Activated CD4-positive, alpha-beta memory T cell treated with anti-CD3 and anti-CD28 coated beads for 36 hours (primary cell): ENCODE data around the gene ADARB1. TPM values are rescaled to one million over a fixed set of nuclear protein-coding genes. Genes with fewer than 3 reads are reported as not detected.

ENCODE experiments used
- CTCF ChIA-PET: fragments of 350-600 bp; sonication (Branson Sonifier 250); formaldehyde crosslinking; loops from one replicate; lab custom pipeline; 2021; ENCODE audit warnings: antibody characterized with exemption, inconsistent platforms; lab: Charles Lee
- POLR2A ChIA-PET: fragments of 350-600 bp; sonication (Branson Sonifier 250); formaldehyde crosslinking; loops from one replicate; lab custom pipeline; 2021; ENCODE audit warnings: antibody characterized with exemption; lab: Charles Lee
- DNase-seq: peaks from one replicate; pipeline ENCODE4 v3.0.0-alpha.2; 2020
- H3K27ac Mint-ChIP-seq: one replicate; pipeline ENCODE4 v1.8.0; 2021; ENCODE audit warnings: mixed read lengths
- H3K27me3 Mint-ChIP-seq: one replicate; pipeline ENCODE4 v1.8.0; 2021; ENCODE audit warnings: mixed read lengths
- H3K36me3 Mint-ChIP-seq: one replicate; pipeline ENCODE4 v1.8.0; 2021; ENCODE audit warnings: mixed read lengths
- H3K4me1 Mint-ChIP-seq: one replicate; pipeline ENCODE4 v1.8.0; 2021; ENCODE audit warnings: low read depth, mixed read lengths
- H3K4me3 Mint-ChIP-seq: one replicate; pipeline ENCODE4 v1.8.0; 2021; ENCODE audit warnings: mild to moderate bottlenecking, mixed read lengths
- H3K9me3 Mint-ChIP-seq: one replicate; pipeline ENCODE4 v1.8.0; 2021; ENCODE audit warnings: mixed read lengths
- intact Hi-C: fragments of 100-400 bp; cut with micrococcal nuclease; formaldehyde crosslinking; loops from one replicate; pipeline ENCODE4 v1.15.1; 2023
- total RNA-seq, 2 experiments: library from RNA; stranded (reverse); gene quantifications; one replicate each; pipeline ENCODE4 v1.2.3, GENCODE V29; 2021

The ADARB1 gene
- total RNA-seq, 2 experiments from 2014 or later, result 37.6 to 40.6 TPM

- no peaks in the 10 kb centered on the region for H3K9me3 Mint-ChIP-seq
- no peaks in the 10 kb centered on the region for H3K27me3 Mint-ChIP-seq
- POLR2A ChIA-PET, result no interaction called here
- intact Hi-C loops, result no loop called here
- H3K4me1 Mint-ChIP-seq, result no peaks in the 10 kb centered on the region
- H3K4me3 Mint-ChIP-seq, result no peak overlapping the region
- H3K27ac Mint-ChIP-seq, result no peak overlapping the region
- H3K36me3 Mint-ChIP-seq, result peaks cover 2% of the 10 kb centered on the region
- CTCF ChIA-PET, result interaction anchor here (0.8 kb wide), 1 partner anchor 25 kb away, joined by 5 read pairs; no protein-coding TSS in a partner anchor
- no peak for DNase-seq
These were observed 86.9 kb downstream of the ADARB1 start for GRCh38 chr21:45161038-45161945.

GRCh38 chr21:45162115-45162514, 87.7 kb downstream of the ADARB1 start:
- ChIA-PET POLR2A (no interaction called here), CTCF (interaction anchor here (0.8 kb wide), 1 partner anchor 25 kb away, joined by 5 read pairs; no protein-coding TSS in a partner anchor)
- no peak for DNase-seq
- H3K36me3 Mint-ChIP-seq, result peaks cover 2% of the 10 kb centered on the region
- no peaks in the 10 kb centered on the region for H3K27me3 Mint-ChIP-seq
- H3K4me1 Mint-ChIP-seq, result peaks cover 5% of the 10 kb centered on the region
- intact Hi-C loops, result no loop called here
- H3K9me3 Mint-ChIP-seq, result no peaks in the 10 kb centered on the region
- H3K27ac Mint-ChIP-seq, result no peak overlapping the region
- H3K4me3 Mint-ChIP-seq, result no peak overlapping the region

DNA sequence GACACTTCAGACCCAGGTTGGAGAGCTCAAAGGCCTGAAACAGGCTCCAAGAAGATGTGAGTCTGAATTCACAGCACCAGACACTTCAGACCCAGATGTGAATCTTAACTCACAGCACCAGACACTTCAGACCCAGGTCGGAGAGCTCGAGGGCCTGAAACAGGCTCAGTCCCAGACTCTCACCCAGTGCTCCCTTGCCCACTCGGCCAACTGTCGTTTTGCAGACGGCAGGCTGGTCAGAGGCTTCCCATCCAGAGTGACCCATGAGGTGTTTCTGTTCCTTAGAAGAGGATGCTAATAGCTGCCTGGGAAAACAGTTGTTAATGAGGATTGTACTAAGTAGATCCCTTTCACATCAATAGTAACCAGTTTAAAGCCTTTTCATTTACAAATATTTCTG, 88.4 kb downstream of the ADARB1 start:
- Mint-ChIP-seq H3K4me3 (no peak overlapping the region), H3K36me3 (peaks cover 2% of the 10 kb centered on the region), H3K27ac (no peak overlapping the region), H3K27me3 (no peaks in the 10 kb centered on the region), H3K4me1 (peaks cover 6% of the 10 kb centered on the region), H3K9me3 (no peaks in the 10 kb centered on the region)
- DNase-seq, result no peak
- ChIA-PET POLR2A (no interaction called here), CTCF (no interaction called here)
- intact Hi-C loops, result no loop called here

GRCh38 chr21:45163413-45164123, 89.2 kb downstream of the ADARB1 start:
- ChIA-PET CTCF (interaction anchor here (1.2 kb wide), 1 partner anchor 26 kb away, joined by 6 read pairs; no protein-coding TSS in a partner anchor), POLR2A (interaction anchor here (0.5 kb wide), 1 partner anchor 33 kb away, joined by 4 read pairs; no protein-coding TSS in a partner anchor)
- intact Hi-C loops, result no loop called here
- no peaks in the 10 kb centered on the region for H3K9me3 Mint-ChIP-seq
- H3K27me3 Mint-ChIP-seq, result no peaks in the 10 kb centered on the region
- no peak for DNase-seq
- H3K4me3 Mint-ChIP-seq, result no peak overlapping the region
- peaks cover 12% of the 10 kb centered on the region for H3K4me1 Mint-ChIP-seq
- H3K36me3 Mint-ChIP-seq, result peaks cover 2% of the 10 kb centered on the region
- no peak overlapping the region for H3K27ac Mint-ChIP-seq

DNA sequence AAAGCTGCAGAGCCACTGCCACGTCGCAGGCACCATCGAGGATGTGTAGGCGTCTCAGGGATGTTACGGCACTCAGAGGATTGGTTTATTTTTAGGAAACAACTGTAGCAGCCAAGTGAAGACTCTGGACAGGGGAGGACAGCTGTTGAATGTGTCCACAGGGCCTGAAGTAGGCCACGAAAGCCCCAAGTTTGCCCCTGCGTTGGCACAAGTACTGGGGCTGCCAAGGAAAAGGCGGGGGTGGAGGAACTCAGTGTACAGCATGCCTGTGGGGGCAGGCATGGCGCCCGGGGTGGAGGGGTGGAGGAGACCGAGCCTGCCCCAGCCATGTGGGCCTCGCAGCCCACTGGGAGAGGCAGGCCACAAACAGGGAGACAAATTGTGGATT, 89.7 kb downstream of the ADARB1 start:
- Mint-ChIP-seq H3K4me3 (no peak overlapping the region), H3K4me1 (peaks cover 18% of the 10 kb centered on the region), H3K27me3 (no peaks in the 10 kb centered on the region), H3K9me3 (no peaks in the 10 kb centered on the region), H3K27ac (no peak overlapping the region), H3K36me3 (peaks cover 2% of the 10 kb centered on the region)
- intact Hi-C loops, result no loop called here
- ChIA-PET POLR2A (no interaction called here), CTCF (interaction anchor here (1.2 kb wide), 1 partner anchor 26 kb away, joined by 6 read pairs; no protein-coding TSS in a partner anchor)
- DNase-seq, result no peak

GRCh38 chr21:45164838-45165237, 90.5 kb downstream of the ADARB1 start:
- H3K9me3 Mint-ChIP-seq, result no peaks in the 10 kb centered on the region
- no peak overlapping the region for H3K27ac Mint-ChIP-seq
- H3K36me3 Mint-ChIP-seq, result peaks cover 2% of the 10 kb centered on the region
- no peak overlapping the region for H3K4me3 Mint-ChIP-seq
- ChIA-PET CTCF (interaction anchor here (1.2 to 1.8 kb wide), 2 partner anchors 27 to 36 kb away, joined by 5 to 6 read pairs; no protein-coding TSS in a partner anchor), POLR2A (no interaction called here)
- intact Hi-C loops, result no loop called here
- H3K27me3 Mint-ChIP-seq, result no peaks in the 10 kb centered on the region
- peaks cover 24% of the 10 kb centered on the region for H3K4me1 Mint-ChIP-seq
- DNase-seq, result no peak

GRCh38 chr21:45166931-45167330, 92.6 kb downstream of the ADARB1 start:
- Mint-ChIP-seq H3K9me3 (no peaks in the 10 kb centered on the region), H3K36me3 (peaks cover 4% of the 10 kb centered on the region), H3K27ac (no peak overlapping the region), H3K27me3 (no peaks in the 10 kb centered on the region), H3K4me1 (peaks cover 30% of the 10 kb centered on the region), H3K4me3 (no peak overlapping the region)
- ChIA-PET CTCF (interaction anchor here (0.6 to 5.0 kb wide), 3 partner anchors 28 to 424 kb away, joined by 3 to 36 read pairs (median 3); no protein-coding TSS in a partner anchor), POLR2A (no interaction called here)
- intact Hi-C loops, result no loop called here
- DNase-seq, result no peak

- CTCF ChIA-PET, result interaction anchor here (5.0 kb wide), 1 partner anchor 29 kb away, joined by 36 read pairs; no protein-coding TSS in a partner anchor
- Mint-ChIP-seq H3K9me3 (no peaks in the 10 kb centered on the region), H3K27me3 (no peaks in the 10 kb centered on the region), H3K4me3 (no peak overlapping the region), H3K4me1 (peaks cover 30% of the 10 kb centered on the region), H3K36me3 (peaks cover 8% of the 10 kb centered on the region), H3K27ac (no peak overlapping the region)
- POLR2A ChIA-PET, result no interaction called here
- no peak for DNase-seq
- intact Hi-C loops, result no loop called here
These were observed 93.4 kb downstream of the ADARB1 start for GRCh38 chr21:45167796-45168222.

- POLR2A ChIA-PET, result no interaction called here
- no peaks in the 10 kb centered on the region for H3K9me3 Mint-ChIP-seq
- CTCF ChIA-PET, result interaction anchor here (5.0 kb wide), 1 partner anchor 29 kb away, joined by 36 read pairs; no protein-coding TSS in a partner anchor
- no peak overlapping the region for H3K4me3 Mint-ChIP-seq
- no peaks in the 10 kb centered on the region for H3K27me3 Mint-ChIP-seq
- no peak for DNase-seq
- H3K36me3 Mint-ChIP-seq, result peaks cover 12% of the 10 kb centered on the region
- peaks cover 30% of the 10 kb centered on the region for H3K4me1 Mint-ChIP-seq
- intact Hi-C loops, result no loop called here
- H3K27ac Mint-ChIP-seq, result no peak overlapping the region
These were observed 94.1 kb downstream of the ADARB1 start for GRCh38 chr21:45168522-45168921.

- ChIA-PET POLR2A (no interaction called here), CTCF (interaction anchor here (1.4 to 5.0 kb wide), 2 partner anchors 30 to 41 kb away, joined by 4 to 36 read pairs; no protein-coding TSS in a partner anchor)
- H3K27me3 Mint-ChIP-seq, result no peaks in the 10 kb centered on the region
- no peak overlapping the region for H3K4me3 Mint-ChIP-seq
- no peak overlapping the region for H3K27ac Mint-ChIP-seq
- no peak for DNase-seq
- no peaks in the 10 kb centered on the region for H3K9me3 Mint-ChIP-seq
- H3K4me1 Mint-ChIP-seq, result peaks cover 30% of the 10 kb centered on the region
- H3K36me3 Mint-ChIP-seq, result peaks cover 12% of the 10 kb centered on the region
- intact Hi-C loops, result no loop called here
These were observed 94.6 kb downstream of the ADARB1 start for GRCh38 chr21:45169001-45169400.

- Mint-ChIP-seq H3K4me1 (peaks cover 30% of the 10 kb centered on the region), H3K36me3 (peaks cover 12% of the 10 kb centered on the region), H3K4me3 (no peak overlapping the region), H3K27ac (no peak overlapping the region), H3K9me3 (no peaks in the 10 kb centered on the region), H3K27me3 (no peaks in the 10 kb centered on the region)
- DNase-seq, result no peak
- CTCF ChIA-PET, result interaction anchor here (1.4 to 5.0 kb wide), 2 partner anchors 31 to 42 kb away, joined by 4 to 36 read pairs; no protein-coding TSS in a partner anchor
- intact Hi-C loops, result no loop called here
- POLR2A ChIA-PET, result no interaction called here
These were observed 95.3 kb downstream of the ADARB1 start for GRCh38 chr21:45169682-45170081.

- intact Hi-C loops, result no loop called here
- H3K4me1 Mint-ChIP-seq, result peaks cover 30% of the 10 kb centered on the region
- no peak overlapping the region for H3K4me3 Mint-ChIP-seq
- ChIA-PET POLR2A (no interaction called here), CTCF (interaction anchor here (1.0 kb wide), 1 partner anchor 33 kb away, joined by 3 read pairs; no protein-coding TSS in a partner anchor)
- H3K36me3 Mint-ChIP-seq, result peaks cover 14% of the 10 kb centered on the region
- H3K9me3 Mint-ChIP-seq, result no peaks in the 10 kb centered on the region
- no peaks in the 10 kb centered on the region for H3K27me3 Mint-ChIP-seq
- H3K27ac Mint-ChIP-seq, result no peak overlapping the region
- no peak for DNase-seq
These were observed 96.6 kb downstream of the ADARB1 start for GRCh38 chr21:45170987-45171386.
